Measurements from ENCODE around the gene DNAI2. TPM values are rescaled to one million over a fixed set of nuclear protein-coding genes. Genes with fewer than 3 reads are reported as not detected.

Gene DNAI2
- total RNA-seq, 2 donors from 2014 or later = not detected

DNA sequence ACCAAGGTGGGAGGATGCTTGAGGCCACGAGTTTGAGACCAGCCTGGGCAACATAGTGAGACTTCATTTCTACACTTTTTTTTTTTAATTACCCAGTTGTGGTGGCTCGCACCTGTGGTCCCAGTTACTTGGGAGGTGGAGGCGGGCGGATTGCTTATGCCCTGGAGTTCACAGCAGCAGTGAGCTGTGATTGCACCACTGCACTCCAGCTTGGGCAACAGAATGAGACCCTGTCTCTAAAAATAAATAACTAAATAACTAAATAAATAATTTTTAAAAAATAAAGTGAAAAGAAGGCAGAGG is 9.3 kb downstream of the DNAI2 start:
- Histone ChIP-seq H3K4me3 (ENCODE audit: low read length) (no peak overlapping the region), H3K36me3 (ENCODE audit: control insufficient read depth, insufficient read depth, low read length) (no peaks in the 10 kb centered on the region), H3K9me3 (ENCODE audit: control insufficient read depth, low read length) (no peaks in the 10 kb centered on the region), H3K27me3 (ENCODE audit: control insufficient read depth, insufficient read depth, low read length, poor library complexity, severe bottlenecking) (no peaks in the 10 kb centered on the region), H3K4me1 (ENCODE audit: control insufficient read depth, insufficient read depth, low read length) (no peaks in the 10 kb centered on the region), H3K9ac (ENCODE audit: extremely low read depth, low read length, poor library complexity, severe bottlenecking) (no peak overlapping the region), H3K27ac (ENCODE audit: low read depth, low read length) (no peak overlapping the region)
- Mint-ChIP-seq H3K36me3 (ENCODE audit: low read depth) (no peaks in the 10 kb centered on the region), H3K4me3 (no peak overlapping the region), H3K27me3 (ENCODE audit: insufficient read depth) (no peaks in the 10 kb centered on the region), H3K27ac (no peak overlapping the region), H3K4me1 (peaks cover 2% of the 10 kb centered on the region), H3K9me3 (no peaks in the 10 kb centered on the region)
- 90 to 91% methylated on average over 2 to 4 of the region's 4 CpGs for WGBS, 2 experiments (ENCODE audit: insufficient coverage in 1 of 2, insufficient read length in 1 of 2)
- TF ChIP-seq, protein P1, sequence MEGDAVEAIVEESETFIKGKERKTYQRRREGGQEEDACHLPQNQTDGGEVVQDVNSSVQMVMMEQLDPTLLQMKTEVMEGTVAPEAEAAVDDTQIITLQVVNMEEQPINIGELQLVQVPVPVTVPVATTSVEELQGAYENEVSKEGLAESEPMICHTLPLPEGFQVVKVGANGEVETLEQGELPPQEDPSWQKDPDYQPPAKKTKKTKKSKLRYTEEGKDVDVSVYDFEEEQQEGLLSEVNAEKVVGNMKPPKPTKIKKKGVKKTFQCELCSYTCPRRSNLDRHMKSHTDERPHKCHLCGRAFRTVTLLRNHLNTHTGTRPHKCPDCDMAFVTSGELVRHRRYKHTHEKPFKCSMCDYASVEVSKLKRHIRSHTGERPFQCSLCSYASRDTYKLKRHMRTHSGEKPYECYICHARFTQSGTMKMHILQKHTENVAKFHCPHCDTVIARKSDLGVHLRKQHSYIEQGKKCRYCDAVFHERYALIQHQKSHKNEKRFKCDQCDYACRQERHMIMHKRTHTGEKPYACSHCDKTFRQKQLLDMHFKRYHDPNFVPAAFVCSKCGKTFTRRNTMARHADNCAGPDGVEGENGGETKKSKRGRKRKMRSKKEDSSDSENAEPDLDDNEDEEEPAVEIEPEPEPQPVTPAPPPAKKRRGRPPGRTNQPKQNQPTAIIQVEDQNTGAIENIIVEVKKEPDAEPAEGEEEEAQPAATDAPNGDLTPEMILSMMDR (conservative IDR thresholded peaks at IDR 0.05) = no peak
- DNase-seq = no peak

DNA sequence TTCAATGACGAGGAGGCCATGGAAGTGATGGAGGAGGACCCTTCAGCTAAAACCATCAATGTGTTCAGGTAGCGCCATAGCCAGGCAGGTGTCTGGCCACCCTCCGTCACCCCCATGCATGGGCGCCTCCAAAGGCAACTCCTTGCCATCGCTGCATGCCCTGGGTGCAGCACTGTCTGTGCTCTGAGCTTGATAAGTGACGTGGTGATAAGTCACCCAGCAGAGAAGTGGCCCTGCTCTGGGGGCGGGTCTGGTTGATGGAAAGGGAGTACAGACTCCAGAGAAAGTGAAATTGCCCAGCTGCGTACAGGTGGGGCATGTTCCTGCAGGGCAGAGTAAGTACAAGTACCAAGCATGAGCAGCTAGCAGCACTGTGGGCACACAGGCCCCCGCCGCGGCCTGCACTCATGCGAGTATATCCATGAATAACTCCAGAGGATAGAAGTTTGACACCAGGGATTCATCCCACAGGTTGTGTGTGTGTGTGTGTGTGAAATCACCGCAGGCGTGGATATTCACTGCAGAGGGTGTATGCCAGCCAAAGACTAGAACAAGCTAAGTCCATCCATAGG is 13.1 kb downstream of the DNAI2 start:
- no peak overlapping the region for H3K27ac Mint-ChIP-seq
- Histone ChIP-seq H3K9me3 (ENCODE audit: control insufficient read depth, low read length) (no peaks in the 10 kb centered on the region), H3K36me3 (ENCODE audit: control insufficient read depth, insufficient read depth, low read length) (no peaks in the 10 kb centered on the region), H3K9ac (ENCODE audit: extremely low read depth, low read length, poor library complexity, severe bottlenecking) (no peak overlapping the region), H3K27ac (ENCODE audit: low read depth, low read length) (no peak overlapping the region), H3K4me1 (ENCODE audit: control insufficient read depth, insufficient read depth, low read length) (no peaks in the 10 kb centered on the region), H3K27me3 (ENCODE audit: control insufficient read depth, insufficient read depth, low read length, poor library complexity, severe bottlenecking) (no peaks in the 10 kb centered on the region), H3K4me3 (ENCODE audit: low read length) (no peak overlapping the region)
- no peaks in the 10 kb centered on the region for H3K9me3 Mint-ChIP-seq
- H3K4me1 Mint-ChIP-seq = peaks cover 2% of the 10 kb centered on the region
- H3K27me3 Mint-ChIP-seq (ENCODE audit: insufficient read depth) = no peaks in the 10 kb centered on the region
- 84 to 93% methylated on average over 7 to 14 of the region's 14 CpGs for WGBS, 2 experiments (ENCODE audit: insufficient coverage in 1 of 2, insufficient read length in 1 of 2)
- DNase-seq = peak; percentile 39
- TF ChIP-seq, protein P1 (conservative IDR thresholded peaks at IDR 0.05) = no peak
- H3K36me3 Mint-ChIP-seq (ENCODE audit: low read depth) = no peaks in the 10 kb centered on the region
- H3K4me3 Mint-ChIP-seq = no peak overlapping the region

DNA sequence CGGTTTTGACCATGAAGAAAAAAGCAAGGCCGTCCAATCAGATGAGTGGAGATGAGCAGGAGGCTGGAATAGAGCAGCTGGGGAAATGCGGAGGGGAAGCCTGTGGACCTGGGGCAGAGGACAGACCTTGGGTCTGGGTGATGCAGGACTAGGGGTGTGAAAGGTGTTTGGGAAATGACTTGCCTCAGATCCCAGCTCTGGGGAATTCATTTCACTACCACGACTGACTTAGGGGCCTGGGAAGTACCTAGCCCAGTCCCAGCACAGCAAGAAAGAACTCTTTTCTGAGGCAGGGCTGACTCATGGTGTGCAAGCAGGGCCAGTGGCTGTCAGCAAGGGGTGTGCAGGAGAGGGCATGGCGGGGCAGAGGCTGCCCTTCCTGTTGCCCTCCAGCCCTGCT is 14.8 kb downstream of the DNAI2 start:
- H3K9me3 Mint-ChIP-seq = no peaks in the 10 kb centered on the region
- no peak overlapping the region for H3K4me3 Mint-ChIP-seq
- peaks cover 2% of the 10 kb centered on the region for H3K4me1 Mint-ChIP-seq
- no peaks in the 10 kb centered on the region for H3K27me3 ChIP-seq (ENCODE audit: control insufficient read depth, insufficient read depth, low read length, poor library complexity, severe bottlenecking)
- H3K27ac Mint-ChIP-seq = no peak overlapping the region
- no peak overlapping the region for H3K4me3 ChIP-seq (ENCODE audit: low read length)
- no peaks in the 10 kb centered on the region for H3K9me3 ChIP-seq (ENCODE audit: control insufficient read depth, low read length)
- H3K27me3 Mint-ChIP-seq (ENCODE audit: insufficient read depth) = no peaks in the 10 kb centered on the region
- H3K36me3 ChIP-seq (ENCODE audit: control insufficient read depth, insufficient read depth, low read length) = no peaks in the 10 kb centered on the region
- H3K27ac ChIP-seq (ENCODE audit: low read depth, low read length) = no peak overlapping the region
- TF ChIP-seq, protein P1 (conservative IDR thresholded peaks at IDR 0.05) = no peak
- 66 to 83% methylated on average over 4 to 5 of the region's 5 CpGs for WGBS, 2 experiments (ENCODE audit: insufficient coverage in 1 of 2, insufficient read length in 1 of 2)
- no peaks in the 10 kb centered on the region for H3K4me1 ChIP-seq (ENCODE audit: control insufficient read depth, insufficient read depth, low read length)
- no peak for DNase-seq
- H3K36me3 Mint-ChIP-seq (ENCODE audit: low read depth) = no peaks in the 10 kb centered on the region
- H3K9ac ChIP-seq (ENCODE audit: extremely low read depth, low read length, poor library complexity, severe bottlenecking) = no peak overlapping the region
